G401.6 (cell line): Measurements from ENCODE around the gene UBL4B.

Source experiments
- FAIRE-seq: peaks from 2 replicates; lab custom pipeline; 2012; peaks lifted over from hg19 to GRCh38; lab: Jason Lieb, UNC

The UBL4B gene

DNA sequence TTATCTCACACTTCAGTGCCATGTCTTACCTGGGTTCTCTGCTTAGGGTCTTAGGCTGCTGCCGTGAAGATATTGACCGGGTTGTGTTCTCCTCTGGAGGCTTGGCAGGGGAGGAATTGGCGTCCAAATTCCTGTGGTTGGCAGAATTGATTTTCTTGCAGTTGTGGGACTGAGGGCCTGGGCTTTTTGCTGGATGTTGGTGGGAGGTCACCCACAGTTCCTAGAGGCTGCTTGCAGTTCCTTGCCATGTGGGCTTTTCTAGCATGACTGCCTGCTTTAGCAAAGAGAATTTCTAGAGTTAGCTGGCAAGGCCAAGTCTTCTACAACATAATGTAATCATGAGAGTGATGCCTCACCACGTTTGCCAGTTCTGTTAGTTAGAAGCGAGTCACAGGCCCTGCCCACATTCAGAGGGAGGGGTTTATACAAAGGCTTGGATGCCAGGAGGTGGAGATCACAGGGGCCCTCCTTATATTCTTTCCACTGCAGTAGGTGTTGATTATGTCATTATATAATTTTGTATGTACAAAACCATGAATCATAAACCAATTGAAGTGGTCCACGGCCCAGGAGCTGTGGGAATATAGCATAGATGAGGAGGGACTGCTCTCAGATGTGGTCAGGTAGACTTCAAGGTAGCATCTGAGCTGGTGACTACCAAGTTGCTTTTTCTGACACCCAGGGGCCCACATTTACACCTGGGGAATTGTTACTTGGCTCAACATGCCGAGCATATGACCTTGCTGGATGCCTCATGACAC is 6.6 kb downstream of the UBL4B start:
- no peak for FAIRE-seq

DNA sequence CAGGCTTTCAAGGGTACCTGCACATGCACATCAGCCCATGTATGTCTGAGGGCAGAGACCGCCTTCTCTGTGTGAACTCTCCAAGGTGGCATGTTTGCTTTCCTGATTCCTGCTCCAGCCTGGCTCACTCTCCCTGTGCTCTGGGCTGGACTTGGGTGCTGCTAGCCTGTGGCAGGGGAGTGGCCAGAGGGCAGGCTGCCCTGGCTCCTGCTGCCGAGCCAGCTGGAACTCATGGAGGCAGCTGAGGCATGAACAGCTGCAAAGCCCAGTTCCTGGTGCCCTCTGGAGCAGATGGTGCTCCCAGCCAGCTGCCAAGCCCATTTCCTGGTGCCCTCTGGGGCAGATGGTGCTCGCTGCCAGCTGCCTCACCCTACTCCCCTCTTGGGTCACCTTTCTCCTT is 7.6 kb downstream of the UBL4B start:
- no peak for FAIRE-seq

DNA sequence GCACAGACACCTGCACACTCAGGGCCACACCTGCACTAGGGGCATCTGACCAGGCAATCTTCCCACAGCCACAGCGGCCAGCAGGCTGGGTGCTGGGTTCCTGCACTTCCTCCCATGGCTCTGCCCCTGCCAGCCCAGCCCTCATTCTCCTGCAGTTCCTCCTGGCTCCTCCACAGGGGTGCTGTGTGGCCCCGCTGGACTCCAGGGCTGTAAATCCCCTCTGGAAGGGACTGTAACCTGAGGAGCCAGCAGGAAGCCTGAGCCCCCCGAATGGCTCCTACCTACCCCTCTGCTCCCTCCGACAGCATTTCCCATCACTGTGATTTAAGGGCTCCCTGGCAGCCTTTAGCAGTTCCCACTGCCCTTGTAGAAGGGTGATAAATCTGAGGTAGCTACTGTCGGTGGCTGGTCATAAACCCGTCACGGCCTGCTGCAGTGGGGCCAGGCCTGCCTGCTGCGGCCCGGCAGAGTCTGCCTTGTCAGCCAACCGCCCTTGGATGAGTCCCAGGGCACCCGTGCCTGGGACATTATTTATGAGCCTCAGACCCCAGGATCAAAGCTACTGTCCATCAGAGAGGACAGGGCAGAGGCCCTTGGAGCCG is 8.8 kb downstream of the UBL4B start:
- FAIRE-seq = no peak

DNA sequence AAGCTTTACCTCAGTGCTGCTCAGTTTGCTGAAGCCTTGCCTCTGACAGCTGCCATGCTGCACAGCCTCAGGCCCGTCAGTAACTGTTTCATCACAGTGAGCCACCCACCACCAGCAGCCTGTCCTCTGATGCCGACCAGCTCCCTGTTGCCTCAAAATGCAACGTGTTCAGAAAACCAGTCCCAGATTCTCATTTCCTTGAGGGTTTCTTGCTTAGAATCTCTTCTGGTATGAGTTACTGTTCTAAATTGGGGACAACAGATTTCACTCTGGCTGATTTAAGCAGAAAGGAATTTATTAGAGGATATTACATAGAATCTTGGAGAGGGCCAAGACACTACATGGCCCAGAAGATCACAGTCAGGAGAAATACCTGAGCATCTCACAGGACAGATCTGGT is 11.0 kb downstream of the UBL4B start:
- no peak for FAIRE-seq

DNA sequence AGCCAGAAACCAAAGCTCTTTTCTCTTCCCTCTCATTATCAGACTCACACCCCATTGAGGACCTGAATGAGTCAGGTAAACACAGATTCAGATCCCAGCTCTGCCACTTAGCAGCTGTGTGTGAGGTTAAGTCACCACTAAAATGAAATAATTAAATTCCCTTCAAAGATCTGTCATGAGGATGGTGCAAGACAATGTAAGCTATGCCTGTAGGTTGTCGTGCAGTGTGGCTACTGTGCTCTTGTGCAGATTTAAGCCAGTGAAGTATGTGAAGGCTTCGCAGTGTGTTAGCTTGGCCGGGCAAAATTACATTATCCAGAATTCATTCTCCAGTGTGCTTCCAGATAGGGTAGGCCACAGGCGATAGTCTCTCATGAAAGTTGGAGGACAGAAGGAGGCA is 13.6 kb downstream of the UBL4B start:
- FAIRE-seq = no peak

DNA sequence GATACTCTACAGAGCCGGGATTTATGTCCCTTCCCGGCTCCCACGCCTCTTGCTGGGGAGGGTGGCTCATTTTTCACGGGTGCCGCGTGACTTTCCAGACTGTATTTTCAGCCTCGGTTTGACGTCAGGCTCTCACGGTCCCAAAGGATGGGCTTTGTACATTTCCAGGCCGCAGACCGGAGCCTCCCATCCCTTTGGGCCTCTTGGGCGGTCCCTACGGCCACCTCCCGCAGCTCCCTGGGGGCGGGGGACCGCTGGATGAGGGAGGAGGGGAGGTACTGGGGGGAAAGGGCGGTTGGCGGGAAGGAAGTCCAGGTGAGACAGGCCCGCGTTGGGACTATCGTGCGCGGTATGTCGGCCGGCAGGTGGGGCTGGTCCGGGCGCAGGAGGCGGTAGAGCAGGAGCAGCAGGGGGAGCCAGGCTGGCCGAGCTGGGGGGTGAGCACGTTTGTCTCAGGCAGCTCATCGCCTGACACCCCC is 17.9 kb downstream of the UBL4B start:
- no peak for FAIRE-seq

DNA sequence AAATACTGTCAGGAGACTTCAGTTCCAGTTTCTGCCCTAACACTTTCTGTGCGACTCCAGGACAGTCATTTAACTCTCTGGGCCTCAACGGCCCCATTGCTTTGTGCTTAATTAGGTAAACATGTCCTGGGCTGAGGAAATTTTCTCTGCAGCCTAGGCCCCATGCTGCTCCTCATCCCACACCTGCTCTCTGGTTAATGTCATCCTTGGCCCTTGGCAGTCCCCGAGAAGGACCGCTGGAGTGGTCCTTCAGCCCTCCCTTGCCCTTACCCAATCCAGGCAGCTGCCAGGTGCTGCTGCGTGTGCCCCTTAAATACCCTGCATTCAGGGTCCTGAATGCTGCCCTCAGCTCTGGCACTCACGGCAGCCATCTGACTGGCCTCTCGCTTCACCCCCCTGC is 18.7 kb downstream of the UBL4B start:
- no peak for FAIRE-seq

DNA sequence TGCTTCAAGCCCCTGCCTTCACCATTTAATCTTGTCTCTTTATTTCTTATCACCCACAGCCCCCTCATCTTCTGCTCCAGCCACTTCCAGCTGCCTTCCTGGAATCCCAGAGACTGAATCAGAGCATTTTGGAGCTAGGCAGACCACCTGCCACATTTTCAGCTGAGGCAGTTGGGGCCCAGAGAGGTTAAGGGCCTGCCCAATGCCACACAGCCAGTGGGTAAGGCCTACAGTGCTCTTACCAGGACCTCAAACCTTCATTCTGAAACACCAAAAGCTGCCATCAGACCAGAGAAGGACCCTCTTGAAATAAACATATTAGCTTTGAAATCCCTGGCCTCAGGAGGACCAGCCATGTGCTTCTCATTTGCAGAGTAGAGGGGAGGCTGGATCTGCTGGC is 20.4 kb downstream of the UBL4B start:
- no peak for FAIRE-seq

DNA sequence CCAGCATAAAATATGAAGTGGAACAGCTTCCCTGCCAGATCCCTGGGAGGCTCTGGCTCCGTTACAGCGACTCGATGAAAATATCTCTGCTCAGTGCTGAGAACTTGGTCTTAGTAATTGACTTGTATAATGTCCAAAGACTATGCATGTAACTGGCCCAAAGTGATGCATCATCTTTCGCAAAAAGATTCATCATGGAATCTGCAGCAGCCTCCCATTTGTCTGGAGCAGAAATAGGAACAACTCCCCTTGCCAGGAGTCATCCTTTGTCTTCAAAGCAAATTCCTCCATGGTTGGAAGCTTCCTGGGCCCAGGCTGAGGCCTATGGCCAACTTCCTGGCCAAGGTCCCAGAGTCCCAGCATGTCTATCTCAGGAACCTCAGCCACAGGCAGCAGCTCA is 21.2 kb downstream of the UBL4B start:
- no peak for FAIRE-seq

DNA sequence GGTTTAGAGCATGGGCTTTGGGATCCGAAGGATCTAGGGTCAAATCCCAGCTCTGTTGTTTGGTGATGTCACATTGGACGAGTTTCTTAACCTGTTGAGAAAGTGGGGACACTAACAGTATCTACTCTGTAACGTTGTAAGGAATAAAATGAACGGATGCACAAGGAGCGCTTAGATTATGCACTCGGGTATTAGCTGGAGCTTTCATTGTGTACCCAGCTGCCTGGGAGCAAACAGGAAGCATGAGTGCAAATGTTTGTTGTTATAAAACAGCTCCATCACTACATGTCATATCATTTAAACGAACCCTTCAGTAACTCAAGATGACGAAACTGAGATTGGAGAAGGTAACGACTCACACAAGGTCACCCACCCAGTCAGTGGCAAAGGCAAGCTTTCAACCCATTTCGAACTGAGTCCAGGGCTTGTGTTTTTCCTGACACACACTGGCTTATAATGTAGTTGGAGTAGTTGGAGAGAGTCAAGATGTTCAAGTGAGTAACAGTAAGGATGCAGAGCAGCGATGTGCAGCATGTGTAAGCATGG is 21.9 kb downstream of the UBL4B start:
- FAIRE-seq = no peak

DNA sequence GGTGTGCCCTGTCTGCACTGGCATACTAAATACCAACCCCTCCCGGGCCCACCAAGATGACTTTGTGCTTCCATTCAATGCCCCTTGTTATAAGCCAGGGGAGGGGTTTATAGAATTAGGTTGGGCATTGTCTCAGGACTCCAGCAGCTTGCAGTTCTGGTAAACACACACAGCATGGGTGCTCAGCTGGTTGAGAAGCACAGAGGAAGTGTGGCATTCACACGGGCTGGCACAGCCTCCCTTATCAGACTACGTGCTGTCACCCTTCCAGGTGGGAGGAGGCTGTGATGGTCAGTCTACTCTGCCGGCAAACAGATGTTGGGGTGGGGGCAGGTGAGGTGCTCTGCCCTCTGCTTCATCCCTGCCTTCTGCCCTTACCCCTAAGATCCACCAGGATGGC is 23.0 kb downstream of the UBL4B start:
- FAIRE-seq = no peak

DNA sequence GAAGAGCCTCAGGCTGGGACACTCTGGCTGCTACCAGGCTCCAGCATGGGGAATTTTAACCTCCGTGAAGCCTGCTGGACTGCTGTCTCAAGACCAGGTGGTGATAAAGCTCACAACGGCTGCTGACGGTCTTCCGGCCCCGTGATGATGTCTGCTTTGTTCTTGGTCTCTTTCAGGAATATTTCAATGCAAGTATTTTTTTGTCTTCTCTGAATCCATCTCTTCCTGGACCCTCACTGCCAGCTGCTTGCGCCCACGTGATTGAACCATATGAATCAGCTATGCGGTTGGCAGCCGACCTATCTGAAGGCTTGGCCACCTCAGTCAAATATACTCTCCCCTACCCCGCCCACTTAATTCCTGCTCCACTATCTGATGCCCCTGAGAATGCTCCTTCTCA is 23.4 kb downstream of the UBL4B start:
- FAIRE-seq = no peak

DNA sequence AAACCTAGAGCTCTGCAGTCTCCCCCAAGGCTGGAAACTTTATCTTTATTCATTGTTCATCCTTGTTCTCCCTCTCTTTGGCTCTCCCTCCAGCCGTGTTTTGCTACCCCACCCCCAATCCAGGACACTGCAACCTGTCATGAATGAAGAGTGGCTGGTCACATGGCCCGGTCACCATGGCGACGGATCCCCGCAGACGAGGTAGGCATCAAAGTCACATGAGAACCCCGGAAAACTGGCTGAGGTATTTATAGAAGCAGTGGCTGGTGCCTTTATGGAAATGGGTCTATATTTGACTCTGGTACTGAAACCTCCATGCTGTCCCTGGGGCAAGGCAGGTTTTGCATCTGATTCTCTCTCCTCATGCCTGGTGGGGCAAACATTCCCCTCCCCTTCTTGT is 24.7 kb downstream of the UBL4B start:
- FAIRE-seq = no peak

DNA sequence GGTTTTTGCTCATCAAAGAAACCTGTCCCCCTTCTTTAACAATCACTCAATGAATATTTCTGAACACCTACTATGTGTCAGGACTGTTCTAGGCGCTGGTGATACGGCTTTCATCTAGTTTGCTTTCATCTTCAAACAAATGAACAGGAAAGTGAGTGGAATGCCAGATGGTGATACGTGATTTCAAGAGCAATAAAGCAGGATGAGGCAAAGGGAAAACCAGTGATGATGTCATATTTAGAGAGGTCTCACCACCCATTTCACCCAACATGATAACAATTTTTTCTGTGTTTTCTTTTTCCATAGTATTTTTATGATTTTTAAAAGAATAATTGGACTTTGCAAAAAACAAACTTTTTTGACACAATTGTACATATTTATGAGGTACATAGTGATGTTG is 26.7 kb downstream of the UBL4B start:
- no peak for FAIRE-seq

DNA sequence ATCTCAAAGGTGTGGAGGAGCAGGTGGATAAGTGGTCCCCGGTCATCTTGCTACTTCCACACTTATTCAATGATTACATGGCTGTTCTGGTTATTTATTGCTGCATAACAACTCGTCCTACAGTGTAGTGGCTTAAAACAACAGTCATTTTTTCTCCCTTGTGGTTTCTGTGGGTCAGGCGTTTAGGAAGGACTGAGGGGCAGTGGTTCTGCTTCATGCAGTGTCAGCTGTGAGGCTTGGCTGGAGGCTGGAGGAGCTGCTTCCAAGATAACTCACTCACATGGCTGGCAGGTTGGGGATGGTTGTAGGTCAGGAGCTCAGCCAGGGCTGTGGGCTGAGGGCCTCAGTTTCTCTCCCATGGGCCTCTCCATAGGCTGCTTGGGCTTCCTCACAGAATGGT is 32.1 kb downstream of the UBL4B start:
- no peak for FAIRE-seq

DNA sequence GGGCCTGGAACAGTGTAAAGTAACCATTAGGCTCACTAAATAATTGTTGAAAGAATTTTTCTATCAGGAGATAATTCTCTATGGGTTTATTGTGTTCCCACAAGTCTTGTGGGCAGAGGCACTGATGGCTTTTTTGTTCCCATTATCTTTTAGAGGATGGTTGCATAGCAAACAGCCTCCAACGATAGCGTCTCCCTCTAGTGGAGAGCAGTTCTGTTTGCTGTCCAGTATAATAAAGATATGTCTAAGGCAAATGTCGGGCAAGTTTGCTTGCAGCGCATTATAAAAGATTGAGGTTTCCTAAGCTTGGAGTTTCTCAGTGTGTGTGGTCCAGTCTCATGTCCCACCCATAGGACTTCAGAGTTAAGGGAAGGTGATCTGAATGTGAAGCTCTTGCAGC is 36.7 kb downstream of the UBL4B start:
- no peak for FAIRE-seq

DNA sequence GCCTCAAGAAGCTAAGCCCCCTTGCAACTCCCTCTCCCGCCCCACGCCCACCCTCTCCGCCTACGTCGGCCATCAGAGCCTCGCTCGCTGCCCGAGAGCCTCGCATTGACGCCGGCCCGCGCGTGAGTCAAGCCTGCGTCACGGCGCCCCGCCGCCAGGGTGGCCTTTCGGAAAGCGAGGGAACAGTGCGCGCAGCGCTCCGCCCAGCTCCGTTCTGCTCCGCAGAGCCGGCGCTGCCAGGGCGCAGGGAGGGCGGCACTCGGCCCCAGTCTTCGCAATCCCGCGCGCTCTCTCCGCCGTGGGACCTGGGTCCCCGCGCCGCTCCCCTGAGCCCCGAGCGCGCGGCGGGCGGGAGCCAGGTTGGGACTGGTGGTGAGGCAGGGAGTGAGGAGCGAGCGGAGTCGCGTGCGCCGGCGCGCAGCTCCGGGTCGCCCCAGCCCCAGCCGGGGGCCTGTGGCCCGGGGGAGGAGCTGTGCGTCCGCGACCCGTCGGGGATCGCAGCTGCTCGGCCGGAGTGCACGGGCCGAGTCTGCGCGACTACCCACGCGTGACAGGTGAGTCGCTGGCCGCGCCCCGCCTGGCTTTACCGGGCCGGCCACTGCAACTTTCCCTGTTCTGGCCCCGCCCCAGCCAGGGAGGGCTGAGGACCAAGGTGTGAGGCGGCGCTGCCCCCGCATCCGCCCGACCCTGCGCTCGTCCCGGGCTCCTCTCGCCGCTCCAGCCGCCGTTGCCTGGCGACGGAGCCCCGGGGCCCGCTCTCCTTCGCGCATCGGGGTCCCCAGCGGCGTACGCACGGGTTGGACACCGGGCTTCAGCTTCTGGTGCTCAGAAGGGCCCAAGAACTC is 38.3 kb downstream of the UBL4B start, which contains the start of gene SLC6A17:
Gene SLC6A17, plus strand, starts transcription at position 165 of the 845 bp plus-strand sequence. CDS start 16,436 bp downstream, outside the sequence.
- no peak for FAIRE-seq

DNA sequence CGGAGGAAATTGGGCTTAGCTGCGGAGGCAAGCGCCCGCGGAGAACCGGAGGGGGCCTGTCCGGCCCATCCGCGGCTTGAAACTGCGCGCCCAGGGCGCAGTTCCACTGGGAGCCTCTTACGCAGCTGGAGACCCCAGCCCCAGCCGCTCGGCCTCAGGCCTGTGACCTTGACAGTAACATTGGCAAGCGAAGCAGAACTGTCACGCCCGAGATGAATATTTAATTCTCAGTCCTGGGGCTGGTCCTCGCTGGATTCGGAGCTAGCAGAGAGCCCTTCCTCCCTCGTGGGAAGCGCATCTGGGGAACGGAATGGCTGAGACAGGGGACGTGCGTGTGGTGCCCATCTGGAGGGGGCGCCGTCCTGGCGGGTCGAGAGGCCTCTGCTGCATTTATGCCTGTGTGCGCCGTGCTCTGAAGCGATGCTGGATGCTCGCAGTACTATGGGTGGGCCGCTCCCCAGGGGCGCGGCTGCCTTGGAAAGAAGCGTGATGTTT is 39.0 kb downstream of the UBL4B start:
- no peak for FAIRE-seq

DNA sequence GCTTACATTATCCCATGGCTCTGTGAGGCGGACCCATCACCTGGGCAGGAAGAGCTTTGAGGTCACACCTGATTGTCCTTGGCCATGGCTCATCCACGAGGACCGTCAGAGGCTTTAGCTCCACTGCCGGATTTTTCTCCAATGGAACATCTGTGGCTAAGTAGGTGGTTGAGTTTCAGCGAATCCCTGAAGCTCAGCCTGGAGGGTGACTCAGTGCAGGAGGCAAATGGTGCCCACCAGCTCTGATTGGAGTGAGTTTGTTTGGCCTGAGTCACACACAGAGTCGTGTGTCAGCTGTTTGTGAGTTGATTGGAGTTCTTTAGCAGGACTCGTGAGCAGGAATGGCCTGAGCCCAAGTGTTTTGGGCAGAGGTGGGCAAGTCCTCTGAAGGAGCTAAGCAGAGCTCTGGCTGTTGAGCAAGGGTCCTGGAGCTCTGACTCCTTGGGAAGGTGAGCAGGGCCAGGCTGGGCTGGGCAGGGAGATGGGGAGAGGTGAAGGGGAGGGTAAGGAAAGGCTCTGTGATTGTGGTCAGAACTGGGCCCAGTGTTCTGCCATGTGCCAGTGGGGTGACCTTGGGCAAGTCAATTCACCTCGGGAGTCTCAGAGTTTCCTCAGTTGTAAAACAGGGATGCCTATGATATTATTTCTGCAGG is 40.0 kb downstream of the UBL4B start:
- no peak for FAIRE-seq

DNA sequence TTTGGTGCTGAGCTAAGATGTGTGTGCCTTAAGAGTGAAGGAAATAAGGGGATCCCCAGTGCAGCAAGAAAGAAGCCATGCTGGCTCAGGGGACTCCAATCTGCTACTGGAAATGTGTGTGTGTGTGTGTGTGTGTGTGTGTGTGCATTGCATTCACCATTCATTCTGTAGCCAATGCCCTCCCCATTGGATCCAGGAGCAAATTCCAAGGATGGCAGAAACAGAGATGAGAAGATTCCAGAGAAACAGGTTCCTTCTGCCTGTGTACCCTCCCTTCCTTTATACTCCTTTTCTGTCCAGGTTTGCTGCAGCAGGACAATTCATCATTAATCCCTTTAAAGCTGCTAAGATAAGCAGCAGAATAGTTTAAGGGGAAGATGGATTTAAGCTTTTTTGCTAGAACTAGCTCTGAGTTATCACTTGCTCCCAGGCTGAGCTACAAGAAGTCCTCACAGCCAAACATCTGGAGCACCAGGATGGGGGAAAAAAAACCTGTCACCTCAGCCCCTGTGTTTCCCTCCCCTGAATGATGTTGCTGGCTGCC is 41.2 kb downstream of the UBL4B start:
- no peak for FAIRE-seq

DNA sequence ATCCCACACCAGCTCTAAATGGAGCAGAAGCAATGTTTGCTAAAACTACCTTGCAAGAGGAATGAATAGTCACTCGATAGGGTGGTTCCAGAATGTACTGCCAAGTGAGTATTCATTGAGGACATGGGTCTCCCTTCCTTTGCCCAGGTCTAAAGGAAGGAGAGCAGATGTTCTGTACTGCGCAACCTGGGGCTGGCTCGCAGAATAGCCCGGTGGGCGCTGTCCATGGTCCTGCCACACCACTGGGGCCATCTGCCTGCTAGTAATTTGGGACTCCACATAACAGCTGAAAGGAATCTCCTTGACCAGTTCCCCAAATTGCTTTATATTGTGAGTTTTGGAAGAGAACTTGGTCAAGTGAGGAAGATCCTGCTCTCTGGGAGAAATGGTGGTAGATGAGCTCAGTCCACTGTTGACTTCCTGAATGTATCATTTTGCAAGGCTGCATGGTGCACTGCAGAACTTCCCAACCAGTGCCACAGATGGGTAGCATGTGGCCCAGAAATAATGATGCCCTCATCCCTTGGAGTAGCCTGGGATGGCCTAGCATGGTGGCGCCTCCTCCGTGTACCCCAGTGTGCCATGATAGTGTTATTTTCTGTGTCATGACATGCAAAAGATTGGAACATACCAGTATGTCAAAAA is 43.8 kb downstream of the UBL4B start:
- FAIRE-seq = no peak
